Measurements from ENCODE around the gene TANGO6.
A peak's percentile ranks its signal among the peaks of the same experiment; 100 is the strongest.

TANGO6 gene

GRCh38 chr16:68915589-68915988 is 72.3 kb downstream of the TANGO6 start:
- DNase-seq: no peak

- DNase-seq: no peak
Observed at GRCh38 chr16:68917541-68917940, 74.2 kb downstream of the TANGO6 start.

GRCh38 chr16:68920349-68920748 is 77.0 kb downstream of the TANGO6 start:
- no peak for DNase-seq

GRCh38 chr16:68921637-68922036 is 78.3 kb downstream of the TANGO6 start:
- peak; percentile 17 for DNase-seq

- DNase-seq: no peak
Observed at GRCh38 chr16:68923116-68923515, 79.8 kb downstream of the TANGO6 start.

- no peak for DNase-seq
Observed at GRCh38 chr16:68927018-68927417, 83.7 kb downstream of the TANGO6 start.

GRCh38 chr16:68931196-68931595 is 87.9 kb downstream of the TANGO6 start:
- no peak for DNase-seq

- DNase-seq: no peak
Observed at GRCh38 chr16:68934402-68934801, 91.1 kb downstream of the TANGO6 start.

GRCh38 chr16:68935008-68935407 is 91.7 kb downstream of the TANGO6 start:
- no peak for DNase-seq

GRCh38 chr16:68936736-68937631 is 93.7 kb downstream of the TANGO6 start:
- DNase-seq: peak; percentile 76

- no peak for DNase-seq
Observed at GRCh38 chr16:68939692-68940320, 96.5 kb downstream of the TANGO6 start.

- DNase-seq: no peak
Observed at GRCh38 chr16:68940816-68941215, 97.5 kb downstream of the TANGO6 start.

- no peak for DNase-seq
Observed at GRCh38 chr16:68943961-68944360, 100.6 kb downstream of the TANGO6 start.

- DNase-seq: peak; percentile 22
Observed at GRCh38 chr16:68948230-68948910, 105.0 kb downstream of the TANGO6 start.

- DNase-seq: peak; percentile 64
Observed at GRCh38 chr16:68951991-68952877, 108.9 kb downstream of the TANGO6 start.

- no peak for DNase-seq
Observed at GRCh38 chr16:68954911-68955635, 111.7 kb downstream of the TANGO6 start.

GRCh38 chr16:68960910-68961309 is 117.6 kb downstream of the TANGO6 start:
- DNase-seq: no peak

- DNase-seq: no peak
Observed at GRCh38 chr16:68961778-68962402, 118.6 kb downstream of the TANGO6 start.

- no peak for DNase-seq
Observed at GRCh38 chr16:68969338-68969737, 126.0 kb downstream of the TANGO6 start.

- DNase-seq: no peak
Observed at GRCh38 chr16:68972013-68972412, 128.7 kb downstream of the TANGO6 start.

- peak; percentile 73 for DNase-seq
Observed at GRCh38 chr16:68972720-68973119, 129.4 kb downstream of the TANGO6 start.
